CD8-positive, alpha-beta memory T cell (primary cell): ENCODE measurements around the gene IZUMO3. TPM values are rescaled to one million over a fixed set of nuclear protein-coding genes. Genes with fewer than 3 reads are reported as not detected.
"Not testable (repeated sequence)": the region's sequence is repeated elsewhere in the genome, so short reads cannot be mapped to it uniquely, and the experiment has no call there.

Experiments used
- CTCF ChIA-PET: fragments of 350-600 bp; sonication (Branson Sonifier 250); formaldehyde crosslinking; loops from one replicate; lab custom pipeline; 2021; ENCODE audit warnings: antibody characterized with exemption; lab: Charles Lee
- POLR2A ChIA-PET: fragments of 350-600 bp; sonication (Branson Sonifier 250); formaldehyde crosslinking; loops from one replicate; lab custom pipeline; 2021; ENCODE audit warnings: antibody characterized with exemption; lab: Charles Lee
- DNase-seq, 5 donors: peaks; one replicate each; pipeline versions ENCODE4 v3.0.0 to v3.0.0-alpha.2; 2020 to 2022; ENCODE audit warnings: mixed read lengths in 1 of 5
- H3K27ac ChIP-seq: one replicate; pipeline ENCODE4 v1.7.0; 2013; ENCODE audit warnings: low read depth, mild to moderate bottlenecking, low read length, moderate library complexity
- H3K27me3 ChIP-seq: 2 replicates; pipeline ENCODE4 v1.7.0; 2013; ENCODE audit warnings: low read length, mild to moderate bottlenecking; ENCODE audit not compliant: insufficient read depth, poor library complexity, severe bottlenecking
- H3K36me3 ChIP-seq: 2 replicates; pipeline ENCODE4 v1.7.0; 2013; ENCODE audit warnings: mild to moderate bottlenecking, low read length, moderate library complexity; ENCODE audit not compliant: insufficient read depth
- H3K4me1 ChIP-seq: 2 replicates; pipeline ENCODE4 v1.7.0; 2013; ENCODE audit warnings: mild to moderate bottlenecking, low read length, moderate library complexity; ENCODE audit not compliant: insufficient read depth
- H3K4me3 ChIP-seq: 2 replicates; pipeline ENCODE4 v1.7.0; 2013; ENCODE audit warnings: mild to moderate bottlenecking, low read length
- H3K9me3 ChIP-seq: 2 replicates; pipeline ENCODE4 v1.7.0; 2013; ENCODE audit warnings: mild to moderate bottlenecking, low read length
- H3K27ac Mint-ChIP-seq, 8 donors: one replicate each; pipeline ENCODE4 v1.8.0; 2020 to 2021; ENCODE audit warnings: mixed read lengths in 8 of 8, mild to moderate bottlenecking in 6 of 8, inconsistent platforms in 3 of 8, moderate library complexity in 3 of 8
- H3K27me3 Mint-ChIP-seq, 2 donors: one replicate each; pipeline ENCODE4 v1.8.0; 2020 to 2021; ENCODE audit warnings: mixed read lengths in 2 of 2, mild to moderate bottlenecking in 1 of 2, moderate library complexity in 1 of 2
- H3K36me3 Mint-ChIP-seq, 3 donors: one replicate each; pipeline ENCODE4 v1.8.0; 2020 to 2021; ENCODE audit warnings: mixed read lengths in 3 of 3, inconsistent platforms in 1 of 3, mild to moderate bottlenecking in 1 of 3
- H3K4me1 Mint-ChIP-seq, 3 donors: one replicate each; pipeline ENCODE4 v1.8.0; 2020 to 2021; ENCODE audit warnings: mixed read lengths in 3 of 3, inconsistent platforms in 1 of 3, mild to moderate bottlenecking in 1 of 3
- H3K4me3 Mint-ChIP-seq, 7 donors: one replicate each; pipeline ENCODE4 v1.8.0; 2020 to 2021; ENCODE audit warnings: mixed read lengths in 7 of 7, mild to moderate bottlenecking in 6 of 7, moderate library complexity in 4 of 7, inconsistent platforms in 2 of 7
- H3K9me3 Mint-ChIP-seq, 5 donors: one replicate each; pipeline ENCODE4 v1.8.0; 2020 to 2022; ENCODE audit warnings: mixed read lengths in 5 of 5, mild to moderate bottlenecking in 3 of 5, moderate library complexity in 2 of 5, inconsistent platforms in 1 of 5
- polyA plus RNA-seq: library from polyadenylated mRNA; unstranded; fragments of 300-500 nt; fragmentation: Illumina TruSeq; gene quantifications from one replicate; pipeline ENCODE4 v1.2.3, GENCODE V29; 2021
- total RNA-seq, 2 experiments: library from RNA; stranded (reverse); gene quantifications; one replicate each; pipeline ENCODE4 v1.2.3, GENCODE V29; 2021

Gene IZUMO3, protein sequence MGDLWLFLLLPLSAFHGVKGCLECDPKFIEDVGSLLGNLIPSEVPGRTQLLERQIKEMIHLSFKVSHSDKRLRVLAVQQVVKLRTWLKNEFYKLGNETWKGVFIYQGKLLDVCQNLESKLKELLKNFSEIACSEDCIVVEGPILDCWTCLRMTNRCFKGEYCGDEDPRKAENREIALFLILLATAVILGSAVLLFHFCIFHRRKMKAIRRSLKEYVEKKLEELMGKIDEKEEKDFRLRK
- not detected for total RNA-seq
- polyA plus RNA-seq = not detected

- no peak within 1 kb of the TSS for H3K27ac Mint-ChIP-seq
These were observed at the start of gene IZUMO3 for GRCh38 chr9:24545847-24546522. Gene IZUMO3, minus strand, starts transcription at chr9:24545897. Its CDS starts 248 bp downstream, at chr9:24545649.

GRCh38 chr9:24594234-24594850 is 48.6 kb upstream of the IZUMO3 start:
- ChIA-PET POLR2A (no interaction called here), CTCF (no interaction called here)
- Mint-ChIP-seq H3K4me3 (no peak overlapping the region), H3K4me1 (no peaks in the 10 kb centered on the region), H3K36me3 (no peaks in the 10 kb centered on the region), H3K9me3 (peaks cover 7 to 48% (median 17%) of the 10 kb centered on the region in 5 donors), H3K27me3 (no peaks in the 10 kb centered on the region), H3K27ac (no peak overlapping the region)
- H3K4me1 ChIP-seq = no peaks in the 10 kb centered on the region
- no peak for DNase-seq
- H3K27me3 ChIP-seq = no peaks in the 10 kb centered on the region
- H3K4me3 ChIP-seq = no peak overlapping the region
- no peaks in the 10 kb centered on the region for H3K36me3 ChIP-seq
- H3K9me3 ChIP-seq = no peaks in the 10 kb centered on the region
- H3K27ac ChIP-seq = no peak overlapping the region

More at GRCh38 chr9:24545847-24546522, at the start of gene IZUMO3:
- no peak for DNase-seq
- H3K4me1 ChIP-seq = no peaks in the 10 kb centered on the region
- no peaks in the 10 kb centered on the region for H3K27me3 ChIP-seq
- H3K36me3 ChIP-seq = no peaks in the 10 kb centered on the region
- Mint-ChIP-seq H3K4me3 (no peak within 1 kb of the TSS), H3K36me3 (no peaks in the 10 kb centered on the region), H3K4me1 (no peaks in the 10 kb centered on the region), H3K9me3 (peaks cover 11 to 40% (median 25%) of the 10 kb centered on the region in 5 donors), H3K27me3 (no peaks in the 10 kb centered on the region)
- CTCF ChIA-PET = no interaction called here
- no peak within 1 kb of the TSS for H3K4me3 ChIP-seq
- no peaks in the 10 kb centered on the region for H3K9me3 ChIP-seq
- H3K27ac ChIP-seq = no peak within 1 kb of the TSS
- POLR2A ChIA-PET = no interaction called here

DNA sequence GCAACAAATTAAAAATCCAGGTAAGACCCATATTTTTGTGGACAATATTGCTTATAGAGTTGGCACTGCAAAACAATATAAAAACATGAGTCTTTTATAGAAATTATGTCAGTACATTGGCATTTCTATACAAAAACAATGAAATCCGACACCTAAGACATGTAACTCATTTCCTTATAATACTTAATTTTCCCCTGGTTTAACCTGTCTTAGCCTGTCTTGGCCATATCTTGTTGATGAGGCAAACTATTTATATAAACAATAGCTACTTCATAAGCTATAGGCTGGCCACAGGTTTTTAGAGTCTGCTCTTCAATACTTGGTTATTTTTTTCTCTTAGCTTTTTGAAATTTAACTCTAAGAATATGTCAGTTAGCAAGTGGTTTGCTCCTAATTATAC is 44.7 kb upstream of the IZUMO3 start:
- ChIA-PET POLR2A (no interaction called here), CTCF (no interaction called here)
- Histone ChIP-seq H3K4me1 (no peaks in the 10 kb centered on the region), H3K4me3 (no peak overlapping the region), H3K36me3 (no peaks in the 10 kb centered on the region), H3K27ac (no peak overlapping the region), H3K9me3 (no peaks in the 10 kb centered on the region), H3K27me3 (no peaks in the 10 kb centered on the region)
- no peak overlapping the region for H3K27ac Mint-ChIP-seq
- H3K27me3 Mint-ChIP-seq = no peaks in the 10 kb centered on the region
- no peak for DNase-seq
- H3K4me3 Mint-ChIP-seq = no peak overlapping the region
- no peaks in the 10 kb centered on the region for H3K36me3 Mint-ChIP-seq
- H3K4me1 Mint-ChIP-seq = no peaks in the 10 kb centered on the region
- peaks cover 3 to 44% (median 9%) of the 10 kb centered on the region in 5 donors for H3K9me3 Mint-ChIP-seq

DNA sequence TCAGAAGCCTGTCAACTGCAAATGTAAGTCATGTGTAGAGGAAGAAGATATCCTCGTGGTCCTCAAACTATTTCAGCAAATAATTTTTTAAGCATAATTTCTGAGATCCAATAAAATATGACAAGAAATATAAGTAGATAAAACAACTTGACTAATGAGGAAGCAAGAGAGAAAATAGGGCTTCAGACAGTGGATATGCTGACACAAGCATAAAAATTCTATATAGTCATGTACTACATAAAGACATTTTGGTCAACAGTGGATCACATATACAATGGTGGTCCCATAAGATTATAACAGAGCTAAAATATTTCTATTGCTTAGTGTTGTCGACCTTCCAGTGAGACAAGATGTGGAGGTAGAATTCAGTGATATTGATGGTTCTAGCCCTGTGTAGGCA is 42.2 kb upstream of the IZUMO3 start:
- no peaks in the 10 kb centered on the region for H3K27me3 Mint-ChIP-seq
- H3K9me3 Mint-ChIP-seq = peaks cover 3 to 44% (median 11%) of the 10 kb centered on the region in 5 donors
- Histone ChIP-seq H3K36me3 (no peaks in the 10 kb centered on the region), H3K4me3 (no peak overlapping the region), H3K27me3 (no peaks in the 10 kb centered on the region), H3K9me3 (no peaks in the 10 kb centered on the region), H3K4me1 (no peaks in the 10 kb centered on the region), H3K27ac (no peak overlapping the region)
- DNase-seq = no peak
- ChIA-PET POLR2A (no interaction called here), CTCF (no interaction called here)
- no peaks in the 10 kb centered on the region for H3K36me3 Mint-ChIP-seq
- H3K4me1 Mint-ChIP-seq = no peaks in the 10 kb centered on the region
- H3K4me3 Mint-ChIP-seq = no peak overlapping the region
- H3K27ac Mint-ChIP-seq = no peak overlapping the region

- H3K4me1 Mint-ChIP-seq = no peaks in the 10 kb centered on the region
- no peak overlapping the region for H3K4me3 Mint-ChIP-seq
- H3K9me3 Mint-ChIP-seq = peaks cover 5 to 37% (median 13%) of the 10 kb centered on the region in 5 donors
- H3K27ac ChIP-seq = no peak overlapping the region
- H3K4me3 ChIP-seq = no peak overlapping the region
- H3K9me3 ChIP-seq = no peaks in the 10 kb centered on the region
- no peak for DNase-seq
- H3K36me3 ChIP-seq = no peaks in the 10 kb centered on the region
- CTCF ChIA-PET = no interaction called here
- POLR2A ChIA-PET = no interaction called here
- no peaks in the 10 kb centered on the region for H3K27me3 ChIP-seq
- peaks cover 0 to 2% (median 0%) of the 10 kb centered on the region in 3 donors for H3K36me3 Mint-ChIP-seq
- no peak overlapping the region for H3K27ac Mint-ChIP-seq
- no peaks in the 10 kb centered on the region for H3K4me1 ChIP-seq
- no peaks in the 10 kb centered on the region for H3K27me3 Mint-ChIP-seq
These were observed 36.7 kb upstream of the IZUMO3 start for GRCh38 chr9:24582146-24583126.

DNA sequence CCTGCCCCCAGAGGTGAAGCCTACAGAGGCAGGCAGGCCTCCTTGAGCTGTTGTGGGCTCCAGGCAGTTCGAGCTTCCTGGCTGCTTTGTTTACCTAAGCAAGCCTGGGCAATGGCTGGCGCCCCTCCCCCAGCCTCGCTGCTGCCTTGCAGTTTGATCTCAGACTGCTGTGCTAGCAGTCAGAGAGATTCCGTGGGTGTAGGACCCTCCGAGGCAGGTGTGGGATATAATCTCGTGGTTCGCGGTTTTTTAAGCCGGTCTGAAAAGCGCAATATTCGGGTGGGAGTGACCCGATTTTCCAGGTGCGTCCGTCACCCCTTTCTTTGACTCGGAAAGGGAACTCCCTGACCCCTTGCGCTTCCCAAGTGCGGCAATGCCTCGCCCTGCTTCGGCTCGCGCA is 34.3 kb upstream of the IZUMO3 start:
- H3K27ac Mint-ChIP-seq, H3K27me3 ChIP-seq, H3K9me3 ChIP-seq, H3K4me3 ChIP-seq, DNase-seq, POLR2A ChIA-PET, H3K36me3 ChIP-seq, H3K27ac ChIP-seq, H3K4me1 Mint-ChIP-seq, H3K27me3 Mint-ChIP-seq, CTCF ChIA-PET, H3K4me1 ChIP-seq, H3K36me3 Mint-ChIP-seq, H3K4me3 Mint-ChIP-seq: not testable (repeated sequence)
- peaks cover 5 to 24% (median 10%) of the 10 kb centered on the region in 5 donors for H3K9me3 Mint-ChIP-seq

DNA sequence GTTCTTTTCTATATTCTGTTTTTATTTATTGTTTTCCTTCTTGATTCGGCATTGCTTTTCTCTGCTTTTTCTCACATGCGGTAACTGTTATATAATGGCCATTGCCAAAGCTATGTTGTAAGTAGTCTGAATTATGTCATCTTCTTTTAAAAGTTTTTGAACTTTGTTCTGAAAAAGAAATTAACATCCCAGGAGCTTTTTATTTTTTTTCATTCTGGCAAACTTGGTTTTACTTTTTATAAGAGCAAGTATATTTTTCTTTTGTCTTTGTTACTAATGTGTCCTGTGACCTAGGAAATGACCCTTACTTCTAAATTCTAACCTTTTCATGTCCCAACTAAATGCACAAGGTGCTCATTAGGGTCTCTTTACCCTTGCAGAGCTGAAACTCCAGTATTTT is 26.7 kb upstream of the IZUMO3 start:
- no peak overlapping the region for H3K4me3 Mint-ChIP-seq
- DNase-seq = no peak
- no peaks in the 10 kb centered on the region for H3K9me3 ChIP-seq
- H3K4me1 Mint-ChIP-seq = no peaks in the 10 kb centered on the region
- H3K36me3 ChIP-seq = no peaks in the 10 kb centered on the region
- H3K27ac Mint-ChIP-seq = no peak overlapping the region
- no peaks in the 10 kb centered on the region for H3K4me1 ChIP-seq
- H3K36me3 Mint-ChIP-seq = no peaks in the 10 kb centered on the region
- H3K27ac ChIP-seq = no peak overlapping the region
- no peaks in the 10 kb centered on the region for H3K27me3 Mint-ChIP-seq
- CTCF ChIA-PET = no interaction called here
- H3K27me3 ChIP-seq = no peaks in the 10 kb centered on the region
- peaks cover 2 to 18% (median 5%) of the 10 kb centered on the region in 5 donors for H3K9me3 Mint-ChIP-seq
- POLR2A ChIA-PET = no interaction called here
- H3K4me3 ChIP-seq = no peak overlapping the region
